Endothelial cell of umbilical vein (primary cell): Measurements from ENCODE around the gene LEMD3.

Source experiments
- CTCF ChIP-seq, 2 donors: IDR thresholded peaks; 1 replicate in 1 of 2; 2 replicates in 1 of 2; pipeline ENCODE4 v1.5.1; 2011; ENCODE audit warnings: low read length in 2 of 2, mild to moderate bottlenecking in 2 of 2, moderate library complexity in 2 of 2, control low read depth in 1 of 2, inconsistent platforms in 1 of 2, low read depth in 1 of 2; ENCODE audit not compliant: insufficient read depth in 1 of 2; ENCODE audit errors: extremely low read depth in 1 of 2
- EZH2 ChIP-seq: IDR thresholded peaks from 2 replicates; pipeline ENCODE4 v1.6.1; 2012; ENCODE audit warnings: borderline replicate concordance, low read depth, mild to moderate bottlenecking, moderate library complexity, low read length, inconsistent platforms; ENCODE audit not compliant: severe bottlenecking
- MAX ChIP-seq: IDR thresholded peaks from 2 replicates; pipeline ENCODE4 v1.6.1; 2011; ENCODE audit not compliant: insufficient read depth, insufficient read length
- POLR2A ChIP-seq: IDR thresholded peaks from 2 replicates; pipeline ENCODE4 v1.6.1; 2012; ENCODE audit warnings: low read depth, mild to moderate bottlenecking, control low read depth, low read length
- POLR2AphosphoS5 ChIP-seq: IDR thresholded peaks from 2 replicates; pipeline ENCODE4 v1.6.1; 2012; ENCODE audit warnings: low read depth, mild to moderate bottlenecking, control low read depth, low read length, moderate library complexity; ENCODE audit not compliant: insufficient read depth

- TF ChIP-seq CTCF (IDR thresholded peaks at IDR 0.05; ENCODE audit: extremely low read depth in 1 of 2, insufficient read depth in 1 of 2, low read depth in 1 of 2, low read length in 2 of 2): no peak
- TF ChIP-seq POLR2A: no peak
- TF ChIP-seq POLR2AphosphoS5: no peak
- no peak for TF ChIP-seq EZH2
- TF ChIP-seq MAX: no peak
Measured at GRCh38 chr12:65162609-65163008, 6.8 kb upstream of the LEMD3 start.
